Sigmoid colon (tissue), 4 donors: ENCODE data around the gene METTL25.

Experiments
- CTCF ChIP-seq, 4 experiments: fragments of 450-650 bp in 3 of 4; fragments of 200-600 bp in 1 of 4; IDR thresholded peaks; one replicate each; pipeline ENCODE4 v1.5.1; 2016 to 2019; ENCODE audit warnings: antibody characterized with exemption in 4 of 4, mild to moderate bottlenecking in 3 of 4, moderate library complexity in 2 of 4
- EP300 ChIP-seq, 4 donors: sonication (generic); formaldehyde crosslinking; IDR thresholded peaks; one replicate each; pipeline ENCODE4 v1.6.1; 2017; ENCODE audit warnings: antibody characterized with exemption in 4 of 4
- POLR2A ChIP-seq, 2 donors: fragments of 450-650 bp; IDR thresholded peaks; one replicate each; pipeline ENCODE4 v1.6.1; 2016; ENCODE audit warnings: antibody characterized with exemption in 2 of 2, mild to moderate bottlenecking in 2 of 2, moderate library complexity in 2 of 2
- POLR2AphosphoS5 ChIP-seq, 4 donors: sonication (generic); formaldehyde crosslinking; IDR thresholded peaks; one replicate each; pipeline ENCODE4 v1.6.1; 2017; ENCODE audit warnings: antibody characterized with exemption in 4 of 4

- TF ChIP-seq CTCF (IDR thresholded peaks at IDR 0.05) (no peak), POLR2A (IDR thresholded peaks at IDR 0.05) (no peak), POLR2AphosphoS5 (IDR thresholded peaks at IDR 0.05) (no peak), EP300 (IDR thresholded peaks at IDR 0.05) (no peak)
Measured at GRCh38 chr12:82519510-82519909, 161.2 kb downstream of the METTL25 start.
